H9 (cell line): ENCODE measurements around the gene IL12RB2. TPM values are rescaled to one million over a fixed set of nuclear protein-coding genes. Genes with fewer than 3 reads are reported as not detected.

Experiments
- DNase-seq: peaks from one replicate; pipeline ENCODE4 v3.0.0-alpha.2; 2017
- H2AFZ ChIP-seq: one replicate; pipeline ENCODE4 v1.6.1; 2013; ENCODE audit warnings: mild to moderate bottlenecking, low read length, control low read depth, moderate library complexity
- H2AK5ac ChIP-seq: 2 replicates; pipeline ENCODE4 v1.6.1; 2013; ENCODE audit warnings: low read length, control low read depth, mixed read lengths; ENCODE audit not compliant: insufficient read length
- H2BK120ac ChIP-seq: one replicate; pipeline ENCODE4 v1.6.1; 2013; ENCODE audit warnings: low read depth, mild to moderate bottlenecking, low read length, control low read depth, inconsistent platforms; ENCODE audit not compliant: poor library complexity, severe bottlenecking
- H2BK12ac ChIP-seq: 2 replicates; pipeline ENCODE4 v1.6.1; 2013; ENCODE audit warnings: low read length, control low read depth, mixed read lengths, low read depth; ENCODE audit not compliant: insufficient read length
- H2BK15ac ChIP-seq: 2 replicates; pipeline ENCODE4 v1.6.1; 2013; ENCODE audit warnings: low read depth, low read length, control low read depth
- H2BK20ac ChIP-seq: one replicate; pipeline ENCODE4 v1.6.1; 2013; ENCODE audit warnings: low read depth, mild to moderate bottlenecking, low read length, control low read depth, inconsistent platforms; ENCODE audit not compliant: poor library complexity, severe bottlenecking
- H2BK5ac ChIP-seq: 2 replicates; pipeline ENCODE4 v1.6.1; 2013; ENCODE audit warnings: low read length, control low read depth, mixed read lengths; ENCODE audit not compliant: insufficient read length
- H3K14ac ChIP-seq: 2 replicates; pipeline ENCODE4 v1.6.1; 2013; ENCODE audit warnings: low read length, control low read depth; ENCODE audit not compliant: insufficient read depth
- H3K18ac ChIP-seq: 2 replicates; pipeline ENCODE4 v1.6.1; 2013; ENCODE audit warnings: low read depth, mild to moderate bottlenecking, mixed read lengths, low read length, control low read depth; ENCODE audit not compliant: insufficient read length
- H3K23ac ChIP-seq: 2 replicates; pipeline ENCODE4 v1.6.1; 2013; ENCODE audit warnings: low read length, control low read depth, mixed read lengths, low read depth; ENCODE audit not compliant: insufficient read length
- H3K23me2 ChIP-seq: 2 replicates; pipeline ENCODE4 v1.6.1; 2013; ENCODE audit warnings: low read depth, mild to moderate bottlenecking, mixed read lengths, low read length, control low read depth; ENCODE audit not compliant: insufficient read length, poor library complexity, severe bottlenecking
- H3K27ac ChIP-seq: 2 replicates; pipeline ENCODE4 v1.5.1; 2013; ENCODE audit warnings: low read length, control low read depth, mixed read lengths, low read depth; ENCODE audit not compliant: insufficient read length
- H3K27me3 ChIP-seq: 2 replicates; pipeline ENCODE4 v1.6.1; 2013; ENCODE audit warnings: low read length, control low read depth, inconsistent platforms; ENCODE audit not compliant: insufficient read depth
- H3K4ac ChIP-seq: 2 replicates; pipeline ENCODE4 v1.6.1; 2013; ENCODE audit warnings: low read depth, mild to moderate bottlenecking, control low read depth, inconsistent platforms, low read length, moderate library complexity
- H3K4me1 ChIP-seq: 2 replicates; pipeline ENCODE4 v1.6.1; 2013; ENCODE audit warnings: low read length, control low read depth, inconsistent platforms; ENCODE audit not compliant: insufficient read depth
- H3K4me2 ChIP-seq: 2 replicates; pipeline ENCODE4 v1.6.1; 2013; ENCODE audit warnings: low read length, control low read depth, mixed read lengths; ENCODE audit not compliant: insufficient read length, insufficient read depth
- H3K56ac ChIP-seq: 2 replicates; pipeline ENCODE4 v1.6.1; 2013; ENCODE audit warnings: low read depth, mild to moderate bottlenecking, mixed read lengths, low read length, control low read depth; ENCODE audit not compliant: insufficient read length
- H3K79me1 ChIP-seq: 2 replicates; pipeline ENCODE4 v1.6.1; 2013; ENCODE audit warnings: low read depth, mild to moderate bottlenecking, moderate library complexity, low read length, control low read depth, inconsistent platforms; ENCODE audit not compliant: insufficient read depth, poor library complexity, severe bottlenecking
- H3K79me2 ChIP-seq: 2 replicates; pipeline ENCODE4 v1.6.1; 2013; ENCODE audit warnings: low read length, control low read depth, inconsistent platforms; ENCODE audit not compliant: insufficient read depth
- H3K9ac ChIP-seq: 2 replicates; pipeline ENCODE4 v1.6.1; 2013; ENCODE audit warnings: low read length, control low read depth, mixed read lengths; ENCODE audit not compliant: insufficient read length; ENCODE audit errors: extremely low read depth
- H3K9me3 ChIP-seq: one replicate; pipeline ENCODE4 v1.6.1; 2013; ENCODE audit warnings: low read depth, low read length, inconsistent platforms; ENCODE audit not compliant: control insufficient read depth
- H3T11ph ChIP-seq: one replicate; pipeline ENCODE4 v1.6.1; 2013; ENCODE audit warnings: mild to moderate bottlenecking, low read length, control low read depth, inconsistent platforms
- H4K20me1 ChIP-seq: one replicate; pipeline ENCODE4 v1.6.1; 2013; ENCODE audit not compliant: control insufficient read depth, insufficient read length, insufficient read depth
- H4K5ac ChIP-seq: 2 replicates; pipeline ENCODE4 v1.6.1; 2013; ENCODE audit warnings: low read depth, mild to moderate bottlenecking, mixed read lengths, low read length, control low read depth; ENCODE audit not compliant: insufficient read length
- H4K8ac ChIP-seq: replicated peaks from 2 replicates; pipeline ENCODE4 v1.6.1; 2013; ENCODE audit warnings: low read length, control low read depth, mixed read lengths, low read depth; ENCODE audit not compliant: insufficient read length
- H4K91ac ChIP-seq: 2 replicates; pipeline ENCODE4 v1.6.1; 2013; ENCODE audit warnings: low read depth, mild to moderate bottlenecking, moderate library complexity, mixed read lengths, low read length, control low read depth; ENCODE audit not compliant: insufficient read length
- H3K27ac Mint-ChIP-seq, 3 experiments: 2 replicates in 2 of 3; 3 replicates in 1 of 3; pipeline ENCODE4 v1.8.0; 2020 to 2021; ENCODE audit warnings: mixed read lengths in 3 of 3, mild to moderate bottlenecking in 1 of 3, moderate library complexity in 1 of 3
- H3K27me3 Mint-ChIP-seq: 2 replicates; pipeline ENCODE4 v1.8.0; 2021; ENCODE audit warnings: low read depth, mild to moderate bottlenecking, moderate library complexity, mixed read lengths
- H3K36me3 Mint-ChIP-seq, 3 experiments: 2 replicates in 2 of 3; 3 replicates in 1 of 3; pipeline ENCODE4 v1.8.0; 2020 to 2021; ENCODE audit warnings: low read depth in 3 of 3, mixed read lengths in 3 of 3; ENCODE audit not compliant: insufficient read depth in 1 of 3
- H3K4me1 Mint-ChIP-seq, 2 experiments: 2 replicates each; pipeline ENCODE4 v1.8.0; 2020; ENCODE audit warnings: mixed read lengths in 2 of 2
- H3K4me3 Mint-ChIP-seq, 2 experiments: 2 replicates in 1 of 2; 3 replicates in 1 of 2; pipeline ENCODE4 v1.8.0; 2020 to 2021; ENCODE audit warnings: mild to moderate bottlenecking in 2 of 2, mixed read lengths in 2 of 2, moderate library complexity in 1 of 2
- H3K9me3 Mint-ChIP-seq, 2 experiments: 2 replicates in 1 of 2; 3 replicates in 1 of 2; pipeline ENCODE4 v1.8.0; 2020; ENCODE audit warnings: mild to moderate bottlenecking in 2 of 2, mixed read lengths in 2 of 2, moderate library complexity in 1 of 2
- WGBS: extraction: QIAGEN DNeasy Blood & Tissue Kit; methylation state at CpG from one replicate; pipeline ENCODE4 v1.1.7; 2013; ENCODE audit warnings: missing lambda C conversion rate, low lambda C conversion rate, mixed read lengths; ENCODE audit not compliant: insufficient read length; ENCODE audit errors: extremely low coverage; 5-methylcytosine and 5-hydroxymethylcytosine counted together
- total RNA-seq: library from RNA; stranded (reverse); gene quantifications from 2 replicates; pipeline ENCODE4 v1.2.1, GENCODE V29; 2021
- TF ChIP-seq, protein P1 (sequence below): fragments of 200-600 bp; sonication (generic); conservative IDR thresholded peaks from 3 replicates; pipeline ENCODE4 v1.8.0; 2021; ENCODE audit warnings: antibody characterized with exemption, mild to moderate bottlenecking

The IL12RB2 gene
- total RNA-seq, 1 experiment from 2014 or later: 0.77 TPM

DNA sequence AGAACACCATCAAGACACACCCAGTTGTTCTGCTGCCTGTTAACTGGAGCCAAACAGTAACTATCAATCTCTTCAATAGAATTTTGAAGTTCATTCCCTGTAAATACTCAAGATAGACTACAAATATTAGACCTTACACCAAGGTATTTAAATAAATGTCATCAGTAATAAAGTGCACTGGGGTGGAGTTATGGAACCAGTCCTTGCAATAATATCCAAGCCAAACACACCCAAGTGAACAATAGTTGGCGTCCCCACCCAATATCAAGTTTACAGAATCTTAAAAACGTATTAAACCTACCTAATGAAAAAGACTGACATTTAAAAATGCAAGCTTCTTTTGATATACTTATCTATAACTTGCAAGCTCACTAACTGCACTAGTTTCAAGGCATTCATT, 119.8 kb downstream of the IL12RB2 start:
- H3K18ac ChIP-seq: no peak overlapping the region
- H3K27ac ChIP-seq: no peak overlapping the region
- peak overlapping the region; percentile 62 for H3K9ac ChIP-seq
- H4K5ac ChIP-seq: no peak overlapping the region
- H3K4ac ChIP-seq: no peak overlapping the region
- H3K9me3 Mint-ChIP-seq: peaks cover 5 to 8% of the 10 kb centered on the region in 2 experiments; a peak in 4 of 5 replicates
- WGBS: no CpG with 5 or more reads among the region's 2 CpGs
- no peaks in the 10 kb centered on the region for H3K27me3 ChIP-seq
- peaks cover 66 to 76% (median 72%) of the 10 kb centered on the region in 3 experiments for H3K36me3 Mint-ChIP-seq
- no peak overlapping the region for H3K23ac ChIP-seq
- TF ChIP-seq, protein P1, sequence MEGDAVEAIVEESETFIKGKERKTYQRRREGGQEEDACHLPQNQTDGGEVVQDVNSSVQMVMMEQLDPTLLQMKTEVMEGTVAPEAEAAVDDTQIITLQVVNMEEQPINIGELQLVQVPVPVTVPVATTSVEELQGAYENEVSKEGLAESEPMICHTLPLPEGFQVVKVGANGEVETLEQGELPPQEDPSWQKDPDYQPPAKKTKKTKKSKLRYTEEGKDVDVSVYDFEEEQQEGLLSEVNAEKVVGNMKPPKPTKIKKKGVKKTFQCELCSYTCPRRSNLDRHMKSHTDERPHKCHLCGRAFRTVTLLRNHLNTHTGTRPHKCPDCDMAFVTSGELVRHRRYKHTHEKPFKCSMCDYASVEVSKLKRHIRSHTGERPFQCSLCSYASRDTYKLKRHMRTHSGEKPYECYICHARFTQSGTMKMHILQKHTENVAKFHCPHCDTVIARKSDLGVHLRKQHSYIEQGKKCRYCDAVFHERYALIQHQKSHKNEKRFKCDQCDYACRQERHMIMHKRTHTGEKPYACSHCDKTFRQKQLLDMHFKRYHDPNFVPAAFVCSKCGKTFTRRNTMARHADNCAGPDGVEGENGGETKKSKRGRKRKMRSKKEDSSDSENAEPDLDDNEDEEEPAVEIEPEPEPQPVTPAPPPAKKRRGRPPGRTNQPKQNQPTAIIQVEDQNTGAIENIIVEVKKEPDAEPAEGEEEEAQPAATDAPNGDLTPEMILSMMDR: no peak
- H3T11ph ChIP-seq: no peak overlapping the region
- no peaks in the 10 kb centered on the region for H3K4me1 ChIP-seq
- H3K79me2 ChIP-seq: peaks cover 50% of the 10 kb centered on the region
- peaks cover 26 to 53% of the 10 kb centered on the region in 2 experiments for H3K4me1 Mint-ChIP-seq
- H3K27ac Mint-ChIP-seq: no peak overlapping the region
- no peak overlapping the region for H3K14ac ChIP-seq
- H2BK20ac ChIP-seq: no peak overlapping the region
- DNase-seq: no peak
- H4K20me1 ChIP-seq: no peaks in the 10 kb centered on the region
- no peak overlapping the region for H2BK12ac ChIP-seq
- no peak overlapping the region for H2BK15ac ChIP-seq
- H3K56ac ChIP-seq: no peak overlapping the region
- no peaks in the 10 kb centered on the region for H3K27me3 Mint-ChIP-seq
- H2AFZ ChIP-seq: no peak overlapping the region
- peaks cover 10% of the 10 kb centered on the region for H3K23me2 ChIP-seq
- H4K91ac ChIP-seq: no peak overlapping the region
- no peak overlapping the region for H2BK120ac ChIP-seq
- peak overlapping the region; percentile 98 to 99 for H3K4me3 Mint-ChIP-seq
- no peaks in the 10 kb centered on the region for H3K9me3 ChIP-seq
- no peak overlapping the region for H4K8ac ChIP-seq
- H2AK5ac ChIP-seq: no peak overlapping the region
- H2BK5ac ChIP-seq: no peak overlapping the region
- peaks cover 5% of the 10 kb centered on the region for H3K79me1 ChIP-seq
- peak overlapping the region; percentile 85 for H3K4me2 ChIP-seq
